ENCODE data around the gene MIXL1.

MIXL1 gene

GRCh38 chr1:226276077-226276682 is 52.7 kb downstream of the MIXL1 start:
- Histone ChIP-seq H3K27ac (ENCODE audit: low read length) (no peak overlapping the region), H3K9ac (ENCODE audit: low read length) (no peak overlapping the region), H3K4me1 (ENCODE audit: low read length) (peaks cover 5% of the 10 kb centered on the region), H3K9me3 (ENCODE audit: insufficient read depth, low read length) (no peaks in the 10 kb centered on the region), H3K36me3 (replicated peaks; ENCODE audit: low read depth, low read length) (peaks cover 31% of the 10 kb centered on the region), H3K4me3 (ENCODE audit: low read length) (no peak overlapping the region), H2AFZ (ENCODE audit: low read depth, low read length) (no peak overlapping the region), H3K79me2 (ENCODE audit: low read length) (no peaks in the 10 kb centered on the region), H3K4me2 (ENCODE audit: low read length) (no peak overlapping the region), H3K27me3 (ENCODE audit: low read depth, low read length) (no peaks in the 10 kb centered on the region), H4K20me1 (ENCODE audit: insufficient read depth, low read length) (no peaks in the 10 kb centered on the region)
- no peak for TF ChIP-seq CTCF (IDR thresholded peaks at IDR 0.05; ENCODE audit: low read depth, low read length)
- no peak for TF ChIP-seq EZH2phosphoT487 (IDR thresholded peaks at IDR 0.05; ENCODE audit: low read depth)
